Prostate gland (tissue), 2 donors: ENCODE results near the gene ARHGAP32.

Source experiments
- CTCF ChIP-seq, 4 experiments: fragments of 200-600 bp in 2 of 4; fragments of 450-650 bp in 2 of 4; sonication (generic) in 2 of 4; IDR thresholded peaks; 1 replicate in 3 of 4; 2 replicates in 1 of 4; pipeline ENCODE4 v1.5.1; 2016 to 2019; ENCODE audit warnings: antibody characterized with exemption in 4 of 4, mild to moderate bottlenecking in 2 of 4, moderate library complexity in 2 of 4
- POLR2A ChIP-seq: fragments of 450-650 bp; IDR thresholded peaks from one replicate; pipeline ENCODE4 v1.6.1; 2016; ENCODE audit warnings: antibody characterized with exemption, mild to moderate bottlenecking

GRCh38 chr11:128919216-128919615, 272.9 kb downstream of the ARHGAP32 start:
- TF ChIP-seq CTCF (IDR thresholded peaks at IDR 0.05) (no peak), POLR2A (no peak)
